Measurements from ENCODE around the gene SPRED2.

The SPRED2 gene

GRCh38 chr2:65355186-65355831 lies 77.1 kb downstream of the SPRED2 start:
- DNase-seq (ENCODE audit: low read depth): no peak
- no peak overlapping the region for H3K4me3 ChIP-seq (replicated peaks; ENCODE audit: low read depth, low read length)
- TF ChIP-seq CTCF (IDR thresholded peaks at IDR 0.05; ENCODE audit: low read length, missing control alignments): no peak

- no peak overlapping the region for H3K4me3 ChIP-seq (replicated peaks; ENCODE audit: low read depth, low read length)
- TF ChIP-seq CTCF (IDR thresholded peaks at IDR 0.05; ENCODE audit: low read length, missing control alignments): no peak
- no peak for DNase-seq (ENCODE audit: low read depth)
Observed at GRCh38 chr2:65354773-65355172, 77.6 kb downstream of the SPRED2 start.

- no peak overlapping the region for H3K4me3 ChIP-seq (replicated peaks; ENCODE audit: low read depth, low read length)
- TF ChIP-seq CTCF (IDR thresholded peaks at IDR 0.05; ENCODE audit: low read length, missing control alignments): no peak
- no peak for DNase-seq (ENCODE audit: low read depth)
Observed at GRCh38 chr2:65353927-65354326, 78.5 kb downstream of the SPRED2 start.

GRCh38 chr2:65353046-65353445 lies 79.4 kb downstream of the SPRED2 start:
- no peak for DNase-seq (ENCODE audit: low read depth)
- no peak for TF ChIP-seq CTCF (IDR thresholded peaks at IDR 0.05; ENCODE audit: low read length, missing control alignments)
- no peak overlapping the region for H3K4me3 ChIP-seq (replicated peaks; ENCODE audit: low read depth, low read length)

- H3K4me3 ChIP-seq (replicated peaks; ENCODE audit: low read depth, low read length): no peak overlapping the region
- TF ChIP-seq CTCF (IDR thresholded peaks at IDR 0.05; ENCODE audit: low read length, missing control alignments): no peak
- DNase-seq (ENCODE audit: low read depth): no peak
Observed at GRCh38 chr2:65351948-65352595, 80.3 kb downstream of the SPRED2 start.

- TF ChIP-seq CTCF (IDR thresholded peaks at IDR 0.05; ENCODE audit: low read length, missing control alignments): no peak
- H3K4me3 ChIP-seq (replicated peaks; ENCODE audit: low read depth, low read length): no peak overlapping the region
- peak; percentile 58 for DNase-seq (ENCODE audit: low read depth)
Observed at GRCh38 chr2:65351234-65351947, 81.0 kb downstream of the SPRED2 start.

All from fibroblast of pulmonary artery (primary cell).